ENCODE results near the gene PLEKHM3.

GRCh38 chr2:208047840-208048239, 22.5 kb upstream of the PLEKHM3 start:
- TF ChIP-seq CTCF (IDR thresholded peaks at IDR 0.05) (no peak), POLR2A (IDR thresholded peaks at IDR 0.05) (no peak)

Measured in right lobe of liver (tissue), 4 donors.